GM19351 (cell line): ENCODE results near the gene HPCAL4.

Experiments used
- ATAC-seq: cut with Tn5 transposase; IDR thresholded peaks from one replicate; pipeline ENCODE4 v1.9.1; 2021; ENCODE audit warnings: mild to moderate bottlenecking, moderate library complexity; ENCODE audit not compliant: unreplicated experiment

HPCAL4 gene

DNA sequence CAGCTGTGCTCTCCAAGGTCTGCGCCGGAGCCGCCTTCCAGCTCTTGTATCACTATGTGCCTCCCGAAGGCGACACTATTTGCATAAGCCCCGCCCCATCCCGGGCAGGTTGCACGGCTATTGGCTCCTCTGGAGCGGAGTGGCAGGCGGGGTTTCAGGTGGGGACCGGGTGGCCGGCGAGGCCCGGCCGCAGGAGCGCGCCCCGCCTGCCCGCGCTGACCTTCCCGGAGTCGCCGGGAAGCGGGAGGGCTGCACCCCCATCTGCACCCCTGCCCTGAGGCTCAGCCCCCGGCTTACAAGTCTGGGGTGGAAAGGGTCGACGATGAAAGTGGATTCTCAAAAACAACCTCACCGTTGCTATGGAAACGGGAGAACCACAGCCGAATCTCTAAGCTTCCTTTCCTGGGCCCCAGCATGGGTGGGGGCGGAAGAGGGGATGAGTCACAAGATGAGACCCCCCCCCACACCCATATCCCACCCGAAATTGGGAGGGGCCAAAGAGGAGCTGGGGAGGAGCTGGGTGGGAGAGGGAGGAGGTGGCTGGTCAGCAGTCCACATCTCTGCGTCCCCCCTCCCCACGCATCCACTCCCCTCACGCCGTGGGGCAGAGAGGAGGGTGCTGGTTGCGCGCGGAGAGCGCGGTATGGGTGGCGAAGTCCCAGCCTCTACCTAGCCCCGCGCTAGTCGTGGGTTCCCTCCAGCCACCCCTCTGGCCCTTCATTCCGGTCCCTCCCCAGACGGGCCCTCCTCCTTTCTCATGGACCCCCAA lies at the start of gene HPCAL4:
TSS of gene HPCAL4 (minus strand) at position 51 of the 769 bp plus-strand sequence. CDS start 6,830 bp downstream, outside the sequence.
- peak; percentile 96 for ATAC-seq

DNA sequence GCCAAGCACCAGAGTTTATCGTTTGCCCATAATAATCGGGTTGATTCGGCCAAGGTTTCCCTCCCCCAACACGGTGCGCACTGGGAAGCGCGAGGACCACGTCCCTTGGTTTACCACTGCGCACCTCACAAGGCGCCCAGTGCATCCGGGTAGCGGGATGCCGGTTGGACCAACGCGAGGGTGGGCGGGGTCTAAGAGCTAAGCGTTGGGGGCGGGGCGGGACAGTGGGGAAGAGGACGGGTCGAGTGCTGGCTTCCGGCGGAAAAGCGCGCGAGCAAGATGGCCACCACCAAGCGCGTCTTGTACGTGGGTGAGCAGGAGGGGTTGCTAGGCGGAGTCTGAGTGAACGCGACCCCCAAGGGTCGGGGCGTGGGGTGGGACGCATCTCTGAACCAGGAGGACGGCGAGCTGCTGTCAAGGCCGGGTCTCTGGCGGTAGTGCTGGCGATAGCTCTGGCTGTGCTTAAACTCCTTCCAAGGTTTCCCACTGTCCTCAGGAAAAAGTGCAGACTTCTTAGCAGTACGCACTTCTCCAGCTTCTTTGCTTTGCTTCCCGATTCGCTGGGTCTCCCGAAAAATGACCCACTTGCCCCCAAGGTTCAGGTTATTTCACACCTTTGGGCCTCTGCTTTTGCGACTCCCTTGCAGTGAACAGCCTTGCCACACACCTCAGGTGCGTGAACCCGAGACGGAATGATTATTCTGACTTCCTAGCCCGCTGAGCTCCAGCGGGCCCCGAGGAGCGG lies 47.6 kb upstream of the HPCAL4 start, which contains the start of gene PPIE:
TSS of gene PPIE (plus strand) at position 261 of the 745 bp plus-strand sequence. CDS start at position 280, 19 bp downstream.
- ATAC-seq: peak; percentile 93

- no peak for ATAC-seq
Measured at GRCh38 chr1:39737546-39738169, 46.4 kb upstream of the HPCAL4 start.

DNA sequence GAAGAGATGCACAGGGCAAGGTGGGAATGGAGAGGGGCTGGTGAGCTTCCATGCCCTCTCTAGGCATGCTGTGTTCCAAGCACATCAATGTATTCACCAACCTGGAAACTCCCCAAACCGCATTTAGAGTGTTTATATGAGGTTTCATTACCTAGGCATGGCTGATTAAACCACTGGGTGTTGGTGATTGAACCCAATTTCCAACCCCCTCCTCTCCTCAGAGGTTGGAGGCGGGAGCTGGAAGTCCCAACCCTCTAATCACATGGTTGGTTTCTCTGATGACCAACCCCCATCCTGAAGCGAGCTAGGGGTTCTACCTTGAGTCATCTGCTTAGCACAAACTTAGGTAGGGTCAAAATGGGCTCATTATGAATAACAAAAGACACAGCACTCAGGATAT lies 44.5 kb upstream of the HPCAL4 start:
- no peak for ATAC-seq

- ATAC-seq: no peak
Measured at GRCh38 chr1:39733161-39733560, 41.9 kb upstream of the HPCAL4 start.

- no peak for ATAC-seq
Measured at GRCh38 chr1:39732730-39733129, 41.5 kb upstream of the HPCAL4 start.

- no peak for ATAC-seq
Measured at GRCh38 chr1:39729842-39730241, 38.6 kb upstream of the HPCAL4 start.

- no peak for ATAC-seq
Measured at GRCh38 chr1:39729030-39729429, 37.8 kb upstream of the HPCAL4 start.

- no peak for ATAC-seq
Measured at GRCh38 chr1:39727932-39728317, 36.7 kb upstream of the HPCAL4 start.

DNA sequence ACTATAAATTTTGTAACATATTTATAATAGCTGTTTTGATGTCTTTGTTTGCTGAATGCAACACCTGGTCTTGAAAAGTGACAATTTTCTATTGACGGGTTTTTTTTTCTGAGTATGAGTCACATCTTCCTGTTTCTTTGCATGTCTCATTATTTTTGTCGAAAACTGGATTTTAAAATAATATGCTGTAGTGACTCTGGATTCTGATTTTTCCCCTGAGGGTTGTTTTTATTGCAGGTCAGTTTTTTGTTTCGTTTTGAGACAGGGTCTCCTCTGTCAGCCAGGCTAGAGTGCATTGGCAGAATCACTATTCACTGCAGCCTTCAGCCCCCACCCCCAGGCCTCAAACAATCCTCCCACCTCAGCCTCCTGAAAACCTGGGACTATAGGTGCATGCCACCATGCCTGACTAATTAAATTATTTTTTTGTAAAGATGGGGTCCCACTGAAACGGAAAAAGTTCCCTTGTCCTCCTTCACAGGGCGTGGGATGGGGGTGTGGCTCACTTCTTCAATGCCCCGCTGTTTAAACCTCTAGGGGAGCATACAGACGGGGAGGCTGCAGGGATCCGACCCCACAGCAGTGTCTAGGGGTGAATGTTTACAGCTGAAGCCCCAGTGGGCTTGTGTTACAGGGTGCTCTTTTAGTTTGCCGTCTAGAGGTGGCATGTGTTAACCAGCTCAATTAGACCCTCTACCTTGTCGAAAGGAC lies 36.1 kb upstream of the HPCAL4 start:
- ATAC-seq: no peak

GRCh38 chr1:39726600-39726999 lies 35.4 kb upstream of the HPCAL4 start:
- no peak for ATAC-seq

DNA sequence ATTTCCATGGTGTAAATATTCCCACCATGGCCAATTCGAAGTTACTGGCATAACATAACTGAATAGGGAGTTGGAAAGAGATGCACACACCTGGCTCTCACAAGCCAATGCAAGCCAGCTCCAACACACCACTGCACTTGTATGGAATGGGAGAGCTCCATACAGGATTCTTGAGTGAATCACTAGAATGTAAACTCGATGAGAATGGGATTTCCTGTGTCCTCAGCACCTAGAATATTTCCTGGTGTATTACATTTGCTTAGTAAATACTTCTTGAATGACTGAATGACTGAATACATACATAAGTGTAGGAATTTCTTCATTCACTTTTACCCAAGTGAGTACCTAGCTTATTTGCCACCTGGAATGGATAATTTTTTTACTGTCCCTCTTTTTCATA lies 31.3 kb upstream of the HPCAL4 start:
- ATAC-seq: no peak

DNA sequence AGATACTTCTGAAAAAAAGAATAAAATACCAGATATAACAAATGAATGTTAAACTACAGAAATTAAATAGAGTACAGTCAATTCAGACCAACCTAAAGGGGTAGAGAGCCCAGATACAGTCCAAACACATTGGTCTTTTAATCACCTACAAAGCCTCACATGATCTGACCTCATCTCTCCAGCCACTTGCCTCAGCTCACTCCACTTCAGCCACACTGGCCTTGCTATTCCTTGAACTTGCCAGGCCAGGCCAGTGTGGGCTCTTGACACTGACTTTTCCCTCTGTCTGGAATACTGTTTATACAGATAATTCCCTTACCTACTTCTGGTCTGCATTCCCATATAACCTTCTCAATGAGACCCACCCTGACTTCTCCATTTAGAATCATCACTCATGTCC lies 30.4 kb upstream of the HPCAL4 start:
- ATAC-seq: no peak

DNA sequence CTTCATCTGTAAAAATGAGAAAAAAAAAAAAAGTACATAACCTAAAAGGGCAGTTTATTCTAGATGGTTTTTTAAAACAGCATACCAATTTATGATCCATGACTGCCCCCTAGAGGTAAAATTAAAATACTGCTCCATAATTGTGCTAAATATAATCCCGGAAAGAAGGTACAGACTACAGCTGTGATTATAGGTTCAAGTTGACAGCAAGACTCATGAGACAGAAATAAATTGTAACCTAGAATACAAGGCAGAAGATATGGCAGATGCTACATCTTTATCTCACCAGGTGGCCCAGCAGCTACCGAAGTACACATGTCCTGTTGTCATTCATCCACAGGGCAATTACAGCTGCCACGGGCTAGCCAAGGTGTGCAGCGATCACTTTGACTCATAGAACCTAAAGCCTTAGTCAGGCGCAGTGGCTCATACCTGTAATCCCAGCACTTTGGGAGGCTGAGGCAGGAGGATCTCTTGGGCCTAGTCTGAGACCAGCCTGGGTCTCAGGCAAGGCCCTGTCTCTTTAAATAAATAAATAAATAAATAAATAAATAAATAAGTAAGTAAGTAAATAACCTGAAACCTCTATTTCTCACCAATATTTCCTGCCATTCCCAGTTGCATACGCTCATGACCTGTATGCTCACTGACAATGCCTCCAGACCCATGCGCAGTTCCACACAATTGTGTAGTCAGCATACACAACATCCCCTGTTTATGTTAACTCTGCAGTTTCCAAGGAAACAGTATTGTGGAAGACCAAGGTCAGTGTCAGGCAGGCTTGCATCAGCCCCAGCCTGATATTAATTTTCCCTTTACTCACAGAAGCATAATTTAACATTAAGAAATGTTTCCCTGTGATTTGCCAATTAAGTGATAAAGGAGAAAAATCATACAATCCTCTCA lies 29.1 kb upstream of the HPCAL4 start:
- ATAC-seq: no peak

- ATAC-seq: no peak
Measured at GRCh38 chr1:39717809-39718208, 26.6 kb upstream of the HPCAL4 start.

GRCh38 chr1:39713557-39713956 lies 22.3 kb upstream of the HPCAL4 start:
- ATAC-seq: no peak

GRCh38 chr1:39711966-39712340 lies 20.7 kb upstream of the HPCAL4 start:
- no peak for ATAC-seq

DNA sequence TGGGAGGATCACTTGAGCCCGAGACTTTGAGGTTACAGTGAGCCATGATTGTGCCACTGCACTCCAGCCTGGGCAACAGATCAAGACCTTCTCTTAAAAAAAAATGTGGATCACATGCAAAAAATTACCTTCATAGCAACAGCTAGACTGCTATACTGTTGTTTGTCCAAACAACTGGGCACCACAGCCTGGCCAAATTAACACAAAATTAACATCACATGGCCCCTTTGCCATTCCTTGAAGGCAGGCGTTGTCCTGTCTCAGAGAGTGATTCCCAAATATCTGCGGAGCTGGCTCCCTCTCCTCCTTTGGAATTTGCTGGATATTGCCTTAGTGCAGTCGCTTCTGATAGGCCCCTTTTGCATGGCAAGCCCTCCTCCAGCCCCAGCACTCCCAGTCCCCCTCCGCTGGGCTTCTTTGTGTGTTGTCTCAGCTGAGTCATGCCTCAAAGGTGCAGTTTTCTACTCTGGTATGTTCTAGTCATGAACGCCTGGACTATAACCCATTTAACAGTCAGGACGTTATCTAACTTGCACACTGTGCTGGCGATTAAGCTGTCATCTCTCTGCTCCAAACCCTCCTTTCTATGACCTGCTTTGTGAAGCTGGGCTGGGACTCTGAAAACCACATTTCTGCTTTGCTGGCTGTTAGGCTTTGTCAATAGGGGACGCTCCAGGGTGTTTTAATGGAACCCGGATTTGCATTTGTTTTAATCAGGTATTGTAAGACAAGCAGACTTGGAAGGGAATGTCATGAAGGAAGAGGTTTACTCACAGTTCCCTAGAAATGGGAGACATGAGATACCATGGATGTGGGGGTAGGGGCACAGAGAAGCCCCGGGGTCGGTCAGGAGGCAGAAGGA lies 20.1 kb upstream of the HPCAL4 start:
- no peak for ATAC-seq

- no peak for ATAC-seq
Measured at GRCh38 chr1:39707506-39707905, 16.3 kb upstream of the HPCAL4 start.
